Astrocyte (in vitro differentiated cells and primary cell): ENCODE data around the gene ZNF546. TPM values are rescaled to one million over a fixed set of nuclear protein-coding genes. Genes with fewer than 3 reads are reported as not detected.

ENCODE experiments used
- DNase-seq: peaks from one replicate; pipeline ENCODE4 v3.0.0-alpha.2; 2010; ENCODE audit warnings: low read depth
- FAIRE-seq: peaks from 2 replicates; lab custom pipeline; 2011; peaks lifted over from hg19 to GRCh38; lab: Jason Lieb, UNC
- H2AFZ ChIP-seq: 2 replicates; pipeline ENCODE4 v1.6.0; 2012; ENCODE audit warnings: low read depth, low read length, inconsistent platforms
- H3K27ac ChIP-seq: 2 replicates; pipeline ENCODE4 v1.5.1; 2011; ENCODE audit warnings: low read depth, low read length, inconsistent platforms
- H3K27me3 ChIP-seq: 2 replicates; pipeline ENCODE4 v1.6.0; 2011; ENCODE audit warnings: low read length, inconsistent platforms; ENCODE audit not compliant: insufficient read depth
- H3K36me3 ChIP-seq: 2 replicates; pipeline ENCODE4 v1.5.1; 2011; ENCODE audit warnings: low read length, inconsistent platforms; ENCODE audit not compliant: insufficient read depth
- H3K4me1 ChIP-seq: 2 replicates; pipeline ENCODE4 v1.5.1; 2011; ENCODE audit warnings: low read length, inconsistent platforms; ENCODE audit not compliant: insufficient read depth
- H3K4me2 ChIP-seq: 2 replicates; pipeline ENCODE4 v1.6.0; 2012; ENCODE audit warnings: low read length, inconsistent platforms
- H3K4me3 ChIP-seq: 2 replicates; pipeline ENCODE4 v1.5.1; 2011; ENCODE audit warnings: low read depth, mild to moderate bottlenecking, low read length, inconsistent platforms; ENCODE audit not compliant: insufficient read depth
- H3K79me2 ChIP-seq: 2 replicates; pipeline ENCODE4 v1.6.0; 2012; ENCODE audit warnings: mild to moderate bottlenecking, low read length, inconsistent platforms; ENCODE audit not compliant: insufficient read depth
- H3K9ac ChIP-seq: 2 replicates; pipeline ENCODE4 v1.6.0; 2012; ENCODE audit warnings: mild to moderate bottlenecking, low read length, inconsistent platforms
- H3K9me3 ChIP-seq: 2 replicates; pipeline ENCODE4 v1.5.1; 2012; ENCODE audit warnings: low read depth, mild to moderate bottlenecking, low read length, inconsistent platforms; ENCODE audit not compliant: insufficient read depth
- H4K20me1 ChIP-seq: 2 replicates; pipeline ENCODE4 v1.6.0; 2012; ENCODE audit warnings: low read length, inconsistent platforms; ENCODE audit not compliant: insufficient read depth
- H3K27ac Mint-ChIP-seq: one replicate; pipeline ENCODE4 v1.8.0; 2021; ENCODE audit warnings: mild to moderate bottlenecking, mixed read lengths; ENCODE audit not compliant: unreplicated experiment
- H3K27me3 Mint-ChIP-seq: one replicate; pipeline ENCODE4 v1.8.0; 2021; ENCODE audit warnings: low read depth, mixed read lengths; ENCODE audit not compliant: unreplicated experiment
- H3K36me3 Mint-ChIP-seq: one replicate; pipeline ENCODE4 v1.8.0; 2021; ENCODE audit warnings: low read depth, mixed read lengths; ENCODE audit not compliant: unreplicated experiment
- H3K4me1 Mint-ChIP-seq: one replicate; pipeline ENCODE4 v1.8.0; 2021; ENCODE audit warnings: low read depth, mixed read lengths; ENCODE audit not compliant: unreplicated experiment
- H3K4me3 Mint-ChIP-seq: one replicate; pipeline ENCODE4 v1.8.0; 2021; ENCODE audit warnings: mild to moderate bottlenecking, moderate library complexity, mixed read lengths; ENCODE audit not compliant: unreplicated experiment
- H3K9me3 Mint-ChIP-seq: one replicate; pipeline ENCODE4 v1.8.0; 2021; ENCODE audit warnings: mild to moderate bottlenecking, mixed read lengths; ENCODE audit not compliant: unreplicated experiment
- CTCF ChIP-seq: IDR thresholded peaks from 2 replicates; pipeline ENCODE4 v1.5.1; 2011; ENCODE audit warnings: low read depth, mild to moderate bottlenecking, inconsistent platforms, low read length, moderate library complexity; ENCODE audit not compliant: insufficient read depth
- EZH2 ChIP-seq: IDR thresholded peaks from 2 replicates; pipeline ENCODE4 v1.6.1; 2012; ENCODE audit warnings: mild to moderate bottlenecking, low read length, inconsistent platforms; ENCODE audit not compliant: insufficient read depth
- total RNA-seq: library from RNA; stranded (reverse); gene quantifications from 2 replicates; pipeline ENCODE4 v1.2.1, GENCODE V29; 2021

The ZNF546 gene
- total RNA-seq, 1 donor from 2014 or later: 3.0 TPM

- no peak overlapping the region for H3K9ac ChIP-seq
- H3K27ac ChIP-seq: no peak overlapping the region
- H3K4me3 ChIP-seq: no peak overlapping the region
- no peak overlapping the region for H3K4me2 ChIP-seq
- no peak for FAIRE-seq
- H3K9me3 Mint-ChIP-seq: no peaks in the 10 kb centered on the region
- H3K79me2 ChIP-seq: peaks cover 50% of the 10 kb centered on the region
- DNase-seq: no peak
- no peak overlapping the region for H2AFZ ChIP-seq
- peaks cover 14% of the 10 kb centered on the region for H3K4me1 Mint-ChIP-seq
- H4K20me1 ChIP-seq: peaks cover 32% of the 10 kb centered on the region
- H3K4me1 ChIP-seq: peaks cover 11% of the 10 kb centered on the region
- TF ChIP-seq CTCF (no peak), EZH2 (no peak)
- no peak overlapping the region for H3K4me3 Mint-ChIP-seq
- H3K36me3 ChIP-seq: peaks cover 45% of the 10 kb centered on the region
- peaks cover 38% of the 10 kb centered on the region for H3K36me3 Mint-ChIP-seq
- H3K27ac Mint-ChIP-seq: no peak overlapping the region
- H3K27me3 Mint-ChIP-seq: no peaks in the 10 kb centered on the region
- H3K27me3 ChIP-seq: no peaks in the 10 kb centered on the region
- no peaks in the 10 kb centered on the region for H3K9me3 ChIP-seq
Measured at GRCh38 chr19:39974377-39975155, 22.3 kb upstream of the ZNF546 start.

GRCh38 chr19:39982883-39983282, 14.0 kb upstream of the ZNF546 start:
- Mint-ChIP-seq H3K36me3 (peaks cover 49% of the 10 kb centered on the region), H3K4me3 (no peak overlapping the region), H3K9me3 (peaks cover 17% of the 10 kb centered on the region), H3K27me3 (no peaks in the 10 kb centered on the region), H3K4me1 (no peaks in the 10 kb centered on the region), H3K27ac (no peak overlapping the region)
- Histone ChIP-seq H3K4me3 (no peak overlapping the region), H3K79me2 (peaks cover 32% of the 10 kb centered on the region), H3K4me2 (no peak overlapping the region), H3K9me3 (peaks cover 4% of the 10 kb centered on the region), H4K20me1 (peaks cover 30% of the 10 kb centered on the region), H3K27ac (no peak overlapping the region), H3K36me3 (peaks cover 30% of the 10 kb centered on the region), H3K9ac (no peak overlapping the region), H3K4me1 (no peaks in the 10 kb centered on the region), H2AFZ (no peak overlapping the region), H3K27me3 (no peaks in the 10 kb centered on the region)
- TF ChIP-seq CTCF: no peak
- TF ChIP-seq EZH2: no peak
- FAIRE-seq: no peak
- no peak for DNase-seq

- H3K36me3 Mint-ChIP-seq: peaks cover 43% of the 10 kb centered on the region
- no peak overlapping the region for H3K4me2 ChIP-seq
- FAIRE-seq: no peak
Measured at GRCh38 chr19:39983695-39984300, 13.1 kb upstream of the ZNF546 start.

More at GRCh38 chr19:39983695-39984300, 13.1 kb upstream of the ZNF546 start:
- no peak overlapping the region for H3K4me3 Mint-ChIP-seq
- H3K27ac Mint-ChIP-seq: no peak overlapping the region
- H3K36me3 ChIP-seq: peaks cover 26% of the 10 kb centered on the region
- no peaks in the 10 kb centered on the region for H3K27me3 ChIP-seq
- H3K4me1 ChIP-seq: no peaks in the 10 kb centered on the region
- no peak overlapping the region for H3K4me3 ChIP-seq
- H3K4me1 Mint-ChIP-seq: no peaks in the 10 kb centered on the region
- H3K27me3 Mint-ChIP-seq: no peaks in the 10 kb centered on the region
- peaks cover 17% of the 10 kb centered on the region for H3K9me3 Mint-ChIP-seq
- DNase-seq: no peak
- H3K27ac ChIP-seq: no peak overlapping the region
- peaks cover 30% of the 10 kb centered on the region for H3K79me2 ChIP-seq
- H4K20me1 ChIP-seq: peaks cover 24% of the 10 kb centered on the region
- H3K9ac ChIP-seq: no peak overlapping the region
- TF ChIP-seq CTCF: no peak
- TF ChIP-seq EZH2: no peak
- no peak overlapping the region for H2AFZ ChIP-seq
- H3K9me3 ChIP-seq: peaks cover 4% of the 10 kb centered on the region
